ENCODE measurements around the gene LYPD6B. TPM values are rescaled to one million over a fixed set of nuclear protein-coding genes. Genes with fewer than 3 reads are reported as not detected.

LYPD6B gene
- polyA plus RNA-seq, 3 donors from 2014 or later, result not detected

DNA sequence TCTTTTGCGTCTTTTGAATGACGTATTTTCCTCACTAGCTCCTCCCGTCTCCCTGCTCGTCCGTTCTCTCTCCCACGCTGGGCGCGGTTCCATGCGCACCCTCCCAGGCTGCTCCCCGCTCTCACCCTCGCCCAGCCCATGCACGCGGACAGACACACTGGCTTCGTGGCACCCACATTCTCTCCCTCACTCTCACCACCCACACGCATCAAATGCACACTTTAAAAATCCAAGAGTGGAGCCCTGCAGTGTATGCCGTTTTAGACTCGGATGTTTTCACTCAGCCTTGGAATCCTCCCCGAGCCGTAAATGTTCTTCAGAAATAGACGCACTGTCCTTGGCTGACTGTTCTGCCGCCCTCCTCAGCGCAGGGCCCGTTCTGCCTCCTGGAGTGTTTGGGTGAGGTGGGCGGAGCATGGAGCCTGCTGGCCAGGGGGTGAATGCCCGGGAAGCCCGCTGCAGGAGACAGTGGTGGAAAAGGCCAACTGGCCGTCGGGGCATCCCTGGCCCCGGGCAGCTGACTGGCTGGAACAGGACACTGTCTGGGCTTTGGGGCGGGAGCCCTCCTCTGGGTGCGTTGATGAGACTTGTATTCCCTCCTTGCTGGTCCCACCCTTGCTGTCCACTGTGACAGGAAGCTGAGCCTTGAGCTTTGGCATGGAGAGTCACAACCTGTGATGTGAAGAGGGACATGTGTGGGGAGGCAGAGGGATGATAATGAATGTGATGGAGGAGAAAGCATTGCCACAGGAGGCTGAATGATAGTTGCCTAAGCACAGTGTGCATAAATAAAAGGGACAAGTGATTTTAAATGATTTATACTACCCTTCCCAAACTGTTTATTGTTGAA is 35.4 kb upstream of the LYPD6B start:
- no peaks in the 10 kb centered on the region for H3K36me3 Mint-ChIP-seq
- H3K27me3 Mint-ChIP-seq (ENCODE audit: low read depth in 3 of 3), result peaks cover 0 to 6% (median 3%) of the 10 kb centered on the region in 3 donors
- H3K4me3 Mint-ChIP-seq, result no peak overlapping the region
- no peak for DNase-seq
- no peaks in the 10 kb centered on the region for H3K9me3 Mint-ChIP-seq
- no peak overlapping the region for H3K27ac Mint-ChIP-seq
- no peaks in the 10 kb centered on the region for H3K4me1 Mint-ChIP-seq

DNA sequence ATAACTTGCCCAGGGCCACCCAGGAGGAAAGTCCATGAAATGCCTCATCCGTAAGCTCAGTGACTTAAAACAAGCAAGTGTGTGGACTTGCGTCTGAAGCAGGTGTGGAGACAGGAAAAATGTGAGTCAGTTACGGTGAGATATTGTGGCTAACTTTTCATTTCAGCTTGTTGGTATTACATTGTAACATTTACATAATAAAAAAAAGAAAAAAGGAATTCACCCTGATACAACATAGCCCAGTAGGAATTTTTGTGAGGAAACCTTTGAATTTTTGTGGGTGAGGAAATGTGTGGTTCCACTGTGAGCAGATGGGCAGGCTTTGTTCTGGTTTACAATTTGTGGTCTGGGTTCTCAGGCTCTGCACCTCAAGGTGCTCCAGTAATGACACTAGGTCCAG is 33.7 kb upstream of the LYPD6B start:
- Mint-ChIP-seq H3K27ac (no peak overlapping the region), H3K4me3 (no peak overlapping the region), H3K27me3 (ENCODE audit: low read depth in 3 of 3) (peaks cover 0 to 6% (median 3%) of the 10 kb centered on the region in 3 donors), H3K9me3 (no peaks in the 10 kb centered on the region), H3K36me3 (peaks cover 0 to 3% (median 0%) of the 10 kb centered on the region in 3 donors), H3K4me1 (no peaks in the 10 kb centered on the region)
- DNase-seq, result no peak

DNA sequence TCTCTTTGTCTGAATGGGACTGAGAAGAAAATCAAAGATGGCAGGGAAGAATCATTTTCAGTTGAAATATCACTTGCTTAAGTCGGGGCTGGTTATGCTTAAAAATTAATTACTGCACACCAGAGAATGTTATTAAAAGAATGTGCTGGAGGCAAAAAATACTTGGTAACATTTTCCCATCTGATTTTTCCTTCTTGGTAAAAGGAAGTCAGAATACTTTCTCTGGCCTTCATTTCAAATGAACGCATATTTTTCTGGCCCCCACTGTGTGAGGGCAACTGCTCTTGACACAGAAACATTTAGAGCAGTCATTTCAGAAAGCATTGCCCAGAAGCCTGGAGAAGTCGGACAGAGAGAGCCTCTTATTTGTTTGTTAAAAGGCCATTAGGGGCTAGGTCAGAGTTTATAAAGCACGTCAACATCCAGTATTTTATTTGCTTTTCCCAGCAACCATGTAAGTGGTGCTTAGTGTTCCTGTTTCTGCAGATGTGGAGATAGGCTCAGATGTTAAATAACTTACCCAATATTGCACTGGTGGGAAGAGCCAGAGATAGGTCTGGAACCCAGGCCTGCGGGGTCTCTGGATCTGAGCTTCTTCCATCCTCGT is 32.9 kb upstream of the LYPD6B start:
- peaks cover 0 to 3% (median 0%) of the 10 kb centered on the region in 3 donors for H3K36me3 Mint-ChIP-seq
- H3K4me1 Mint-ChIP-seq, result no peaks in the 10 kb centered on the region
- no peak overlapping the region for H3K27ac Mint-ChIP-seq
- no peak overlapping the region for H3K4me3 Mint-ChIP-seq
- DNase-seq, result no peak
- H3K9me3 Mint-ChIP-seq, result no peaks in the 10 kb centered on the region
- peaks cover 0 to 6% (median 3%) of the 10 kb centered on the region in 3 donors for H3K27me3 Mint-ChIP-seq (ENCODE audit: low read depth in 3 of 3)

DNA sequence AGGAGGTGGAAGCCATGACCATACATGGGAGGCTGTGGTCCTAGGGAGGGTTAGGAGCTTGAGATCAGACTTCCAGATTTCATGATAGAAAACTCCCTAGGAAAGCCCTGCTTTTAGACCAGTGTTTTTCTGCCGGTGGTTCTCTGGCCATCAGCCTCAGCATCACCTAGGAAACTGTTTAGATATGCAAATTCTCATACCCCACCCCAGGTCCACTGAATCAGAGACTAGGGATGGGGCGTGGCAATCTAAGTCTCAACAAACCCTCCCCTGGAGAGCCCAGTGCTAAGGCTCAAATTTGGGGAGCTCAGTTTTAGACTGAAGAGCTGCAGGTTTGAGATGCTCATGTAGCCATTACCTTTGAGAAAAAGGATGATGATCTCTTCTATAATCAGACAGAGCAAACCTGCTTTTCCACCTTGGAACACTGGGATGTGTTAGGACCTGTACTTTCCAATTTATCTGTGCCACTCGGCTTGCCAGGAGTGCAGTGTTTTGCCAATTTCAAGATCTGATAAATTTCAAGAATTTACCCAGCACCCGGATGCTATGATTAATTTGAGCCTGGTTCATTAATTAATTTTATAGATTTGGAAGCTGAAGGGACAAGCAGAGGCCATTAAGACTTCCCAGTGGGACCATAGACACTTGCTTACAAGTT is 31.5 kb upstream of the LYPD6B start:
- Mint-ChIP-seq H3K9me3 (no peaks in the 10 kb centered on the region), H3K4me1 (no peaks in the 10 kb centered on the region), H3K36me3 (peaks cover 0 to 3% (median 0%) of the 10 kb centered on the region in 3 donors), H3K4me3 (no peak overlapping the region), H3K27ac (no peak overlapping the region), H3K27me3 (ENCODE audit: low read depth in 3 of 3) (peaks cover 0 to 3% (median 3%) of the 10 kb centered on the region in 3 donors)
- no peak for DNase-seq

DNA sequence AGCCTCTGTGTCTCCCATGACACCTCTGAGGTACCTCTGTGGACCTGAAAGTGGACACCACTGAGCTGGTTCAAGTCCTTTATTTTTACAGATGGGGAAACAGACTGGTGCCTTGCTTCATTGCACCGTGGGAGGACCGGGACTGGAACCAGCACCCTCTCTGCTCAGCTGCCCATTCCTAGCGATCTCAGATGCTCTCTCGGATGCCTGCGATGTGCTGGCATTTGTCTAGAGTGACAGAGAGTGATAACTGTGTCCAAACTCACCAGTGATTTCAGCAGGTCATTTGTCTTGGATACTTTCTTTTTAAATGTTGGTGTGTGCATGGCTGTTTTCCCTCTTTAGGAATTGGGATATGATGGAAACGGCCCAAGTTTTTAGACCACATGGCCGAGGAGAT is 30.1 kb upstream of the LYPD6B start:
- Mint-ChIP-seq H3K4me1 (no peaks in the 10 kb centered on the region), H3K36me3 (peaks cover 0 to 3% (median 0%) of the 10 kb centered on the region in 3 donors), H3K4me3 (no peak overlapping the region)

DNA sequence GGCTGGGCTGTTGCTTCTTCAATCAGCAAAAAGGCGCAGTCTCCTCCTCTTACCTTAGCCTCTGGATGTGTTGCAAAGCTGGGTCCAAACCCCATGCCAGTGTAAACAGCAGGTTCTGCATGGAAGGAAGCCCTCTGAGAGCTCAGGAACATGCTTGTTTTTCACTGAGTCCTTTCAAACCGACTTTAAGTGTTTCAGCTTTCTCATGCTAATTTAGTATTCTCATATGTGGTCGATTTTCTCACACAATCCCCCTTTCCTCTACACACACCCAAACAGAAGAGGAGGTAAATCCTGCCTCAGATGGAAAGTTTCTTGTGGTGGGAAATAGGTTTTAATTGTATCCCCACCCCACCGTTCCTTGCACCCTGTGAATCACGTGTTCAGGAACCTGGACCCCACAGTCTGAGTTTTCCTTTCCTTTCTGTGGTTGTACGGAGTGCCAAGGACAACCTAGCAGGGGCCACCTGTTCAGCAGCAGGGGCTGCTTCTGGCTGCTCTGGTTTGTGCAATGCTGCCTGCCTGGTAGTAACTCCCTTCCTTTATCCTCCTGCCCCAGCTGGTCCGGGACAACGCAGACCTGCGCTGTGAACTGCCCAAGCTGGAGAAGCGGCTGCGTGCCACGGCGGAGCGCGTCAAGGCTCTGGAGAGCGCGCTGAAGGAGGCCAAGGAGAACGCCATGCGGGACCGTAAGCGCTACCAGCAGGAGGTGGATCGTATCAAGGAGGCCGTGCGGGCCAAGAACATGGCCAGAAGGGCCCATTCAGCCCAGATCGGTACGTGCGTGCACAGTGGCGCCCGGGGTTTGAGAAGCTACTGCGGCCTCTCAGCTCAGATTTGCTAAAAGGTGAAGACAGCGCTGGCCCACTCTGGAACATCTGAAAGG is 28.7 kb upstream of the LYPD6B start:
- Mint-ChIP-seq H3K27ac (no peak overlapping the region), H3K4me3 (no peak overlapping the region), H3K4me1 (no peaks in the 10 kb centered on the region), H3K36me3 (peaks cover 0 to 3% (median 0%) of the 10 kb centered on the region in 3 donors), H3K27me3 (ENCODE audit: low read depth in 3 of 3) (peaks cover 0 to 1% (median 0%) of the 10 kb centered on the region in 3 donors), H3K9me3 (no peaks in the 10 kb centered on the region)
- DNase-seq, result no peak

More for the DNA sequence above, 30.1 kb upstream of the LYPD6B start:
- Mint-ChIP-seq H3K27ac (no peak overlapping the region), H3K9me3 (no peaks in the 10 kb centered on the region), H3K27me3 (ENCODE audit: low read depth in 3 of 3) (peaks cover 0 to 1% (median 0%) of the 10 kb centered on the region in 3 donors)
- DNase-seq, result no peak

DNA sequence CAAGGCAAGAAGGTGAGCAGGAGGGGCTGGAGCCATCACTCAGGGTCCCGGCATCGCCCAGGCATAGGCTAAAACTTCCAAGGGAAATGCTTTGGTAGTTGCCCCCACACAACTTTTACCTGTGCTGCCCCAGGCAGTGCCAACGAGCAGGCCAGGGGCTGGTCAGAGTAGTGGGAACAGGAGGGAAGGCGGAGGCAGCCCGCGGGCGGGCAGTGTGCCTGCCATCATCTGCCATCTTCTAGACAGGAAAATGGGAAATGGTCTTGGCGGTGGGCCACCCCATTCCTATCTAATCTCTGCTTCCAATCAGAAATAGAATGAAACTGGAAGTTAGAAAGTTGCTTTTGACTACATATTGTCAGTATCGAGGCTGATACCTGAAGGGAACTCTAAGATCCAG is 26.0 kb upstream of the LYPD6B start:
- no peaks in the 10 kb centered on the region for H3K9me3 Mint-ChIP-seq
- no peak for DNase-seq
- H3K4me1 Mint-ChIP-seq, result no peaks in the 10 kb centered on the region
- peaks cover 0 to 3% (median 0%) of the 10 kb centered on the region in 3 donors for H3K36me3 Mint-ChIP-seq
- H3K27me3 Mint-ChIP-seq (ENCODE audit: low read depth in 3 of 3), result peaks cover 0 to 4% (median 0%) of the 10 kb centered on the region in 3 donors
- H3K4me3 Mint-ChIP-seq, result no peak overlapping the region
- no peak overlapping the region for H3K27ac Mint-ChIP-seq

DNA sequence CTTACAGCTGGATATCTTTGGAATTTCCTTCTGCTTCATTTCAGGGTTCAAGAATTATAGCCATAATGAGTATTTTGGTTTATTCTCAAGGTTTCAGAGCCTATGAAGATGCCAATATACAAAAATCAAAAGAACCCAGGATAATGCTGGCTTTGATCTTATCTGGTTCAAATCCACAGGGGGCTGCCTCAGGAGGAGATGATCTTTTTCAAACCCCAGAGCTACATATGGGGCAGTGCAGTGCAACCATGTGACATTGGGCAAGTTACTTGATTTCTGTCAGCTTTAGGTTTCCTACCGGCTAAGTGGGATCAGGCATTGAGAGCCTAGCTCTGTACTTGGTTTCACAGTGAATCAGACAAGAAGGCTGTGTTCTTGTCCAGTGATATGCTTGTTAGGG is 23.0 kb upstream of the LYPD6B start:
- Mint-ChIP-seq H3K4me1 (no peaks in the 10 kb centered on the region), H3K27me3 (ENCODE audit: low read depth in 3 of 3) (peaks cover 0 to 4% (median 0%) of the 10 kb centered on the region in 3 donors), H3K9me3 (no peaks in the 10 kb centered on the region), H3K36me3 (no peaks in the 10 kb centered on the region), H3K4me3 (no peak overlapping the region), H3K27ac (no peak overlapping the region)
- DNase-seq, result no peak

DNA sequence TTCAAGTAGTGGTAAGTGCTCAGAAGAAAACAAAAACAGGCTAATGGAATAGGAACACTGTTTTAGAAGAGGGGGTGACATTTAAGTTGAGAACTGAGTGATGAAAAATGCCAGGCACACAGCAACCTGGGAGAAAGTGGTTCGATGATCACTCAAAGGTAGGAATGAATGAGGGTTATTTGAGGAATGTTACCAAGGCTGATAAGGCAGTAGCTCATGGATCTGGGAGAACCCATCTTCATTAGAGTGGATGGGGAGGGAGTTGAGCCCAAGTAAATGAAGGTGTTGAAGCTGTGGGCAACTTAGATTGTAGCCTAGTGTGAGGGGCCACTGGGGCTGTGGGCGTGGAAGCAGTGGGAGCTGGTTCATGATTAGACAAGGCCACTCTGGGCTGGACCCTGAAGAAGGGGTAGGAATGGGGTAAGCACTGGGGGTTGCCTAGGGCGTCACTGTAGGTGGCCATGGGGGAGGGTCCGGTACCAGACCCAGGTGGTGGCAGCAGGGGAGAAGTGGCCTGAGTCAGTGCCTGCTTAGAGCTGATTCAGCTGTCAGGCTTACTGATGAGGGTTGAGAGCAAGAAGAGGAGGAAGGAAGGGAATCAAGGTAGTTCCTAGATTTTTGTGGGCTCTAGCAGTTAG is 22.5 kb upstream of the LYPD6B start:
- peaks cover 0 to 4% (median 0%) of the 10 kb centered on the region in 3 donors for H3K27me3 Mint-ChIP-seq (ENCODE audit: low read depth in 3 of 3)
- DNase-seq, result no peak
- no peaks in the 10 kb centered on the region for H3K36me3 Mint-ChIP-seq
- no peak overlapping the region for H3K27ac Mint-ChIP-seq
- no peaks in the 10 kb centered on the region for H3K4me1 Mint-ChIP-seq
- H3K4me3 Mint-ChIP-seq, result no peak overlapping the region
- H3K9me3 Mint-ChIP-seq, result no peaks in the 10 kb centered on the region

DNA sequence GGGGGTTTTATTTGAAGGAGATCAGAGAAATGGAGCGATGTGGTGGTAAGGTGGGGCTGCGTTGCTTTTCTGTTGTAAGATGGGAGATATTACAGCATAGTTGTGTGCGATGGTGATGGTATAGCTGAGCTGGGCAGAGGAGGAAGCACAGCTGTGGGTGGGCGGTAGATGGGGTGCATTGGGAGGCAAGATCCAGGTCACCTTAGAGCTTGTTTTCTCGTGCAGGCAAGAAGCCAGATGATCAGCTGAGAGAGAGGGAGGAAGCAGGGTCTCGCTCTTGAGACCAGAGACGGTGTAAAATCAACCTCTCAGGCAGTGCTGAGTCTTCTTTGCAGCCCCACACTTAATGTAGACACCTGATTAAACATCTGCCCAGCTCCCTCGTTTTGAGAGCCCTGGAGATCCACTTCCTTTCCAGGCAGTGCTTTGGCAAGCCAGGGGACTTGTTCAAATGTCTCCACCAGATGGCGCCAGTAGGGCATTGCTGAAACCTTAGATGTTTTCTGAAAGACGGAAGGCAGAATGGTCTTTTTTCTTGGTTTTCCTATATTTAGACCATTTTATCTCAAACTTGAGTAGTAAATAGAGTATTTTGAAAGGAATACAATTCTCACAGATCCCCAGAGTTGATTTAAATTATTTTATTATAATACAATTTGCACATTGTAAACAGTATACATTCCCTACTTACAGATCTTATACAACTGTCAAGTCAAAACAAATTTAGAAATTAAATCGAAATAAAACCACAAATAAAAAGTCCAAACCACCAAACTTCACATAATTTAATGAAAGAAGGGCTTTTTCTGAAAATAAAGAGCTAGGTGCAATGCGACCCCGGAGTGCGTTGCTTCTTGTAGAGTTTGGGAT is 21.1 kb upstream of the LYPD6B start:
- no peak overlapping the region for H3K27ac Mint-ChIP-seq
- H3K27me3 Mint-ChIP-seq (ENCODE audit: low read depth in 3 of 3), result peaks cover 0 to 4% (median 0%) of the 10 kb centered on the region in 3 donors
- H3K9me3 Mint-ChIP-seq, result no peaks in the 10 kb centered on the region
- no peaks in the 10 kb centered on the region for H3K36me3 Mint-ChIP-seq
- no peak overlapping the region for H3K4me3 Mint-ChIP-seq
- DNase-seq, result peak; percentile 35 to 53 (median 47)
- H3K4me1 Mint-ChIP-seq, result no peaks in the 10 kb centered on the region

DNA sequence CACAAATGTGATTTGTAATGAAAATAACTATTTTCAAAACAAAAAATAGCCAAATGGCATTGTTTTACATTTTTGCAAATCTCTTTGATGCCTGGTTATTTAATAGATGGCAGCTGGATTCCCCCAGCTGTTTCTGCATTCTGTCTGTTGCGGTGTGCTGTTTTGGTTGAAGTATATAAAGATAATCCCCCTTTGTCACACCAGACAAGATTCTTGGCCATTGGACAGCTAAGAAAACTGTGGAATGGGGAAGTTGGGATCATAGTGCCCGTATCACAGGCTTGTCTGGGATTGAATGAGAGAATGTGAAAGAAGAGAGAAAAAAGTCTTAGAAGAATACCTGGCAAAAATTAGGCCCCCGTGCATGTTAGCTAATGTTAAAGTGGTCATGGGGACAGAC is 19.5 kb upstream of the LYPD6B start:
- DNase-seq, result no peak
- H3K36me3 Mint-ChIP-seq, result no peaks in the 10 kb centered on the region
- H3K9me3 Mint-ChIP-seq, result no peaks in the 10 kb centered on the region
- H3K27me3 Mint-ChIP-seq (ENCODE audit: low read depth in 3 of 3), result peaks cover 0 to 4% (median 0%) of the 10 kb centered on the region in 3 donors
- no peak overlapping the region for H3K27ac Mint-ChIP-seq
- no peaks in the 10 kb centered on the region for H3K4me1 Mint-ChIP-seq
- no peak overlapping the region for H3K4me3 Mint-ChIP-seq

DNA sequence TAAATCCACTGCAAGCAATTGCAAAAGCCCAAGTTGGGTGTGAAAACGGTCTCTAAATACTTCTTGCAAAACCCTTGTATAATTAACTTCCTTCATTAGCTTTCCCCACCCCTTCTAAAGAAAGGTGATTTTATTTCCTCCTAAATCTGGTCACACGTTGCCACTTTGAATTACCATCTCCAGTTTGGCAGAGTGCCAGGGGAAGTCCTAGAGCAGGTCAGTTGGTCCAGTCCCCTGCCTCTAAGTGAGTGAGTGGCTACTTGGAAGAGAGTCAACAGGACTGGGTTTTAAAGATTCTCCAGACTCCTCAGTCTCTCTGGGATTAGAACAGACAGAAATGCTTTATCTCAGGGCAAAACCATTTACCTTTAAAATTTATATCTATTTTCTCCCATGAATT is 18.7 kb upstream of the LYPD6B start:
- Mint-ChIP-seq H3K4me1 (no peaks in the 10 kb centered on the region), H3K9me3 (no peaks in the 10 kb centered on the region), H3K27ac (no peak overlapping the region), H3K4me3 (no peak overlapping the region), H3K27me3 (ENCODE audit: low read depth in 3 of 3) (peaks cover 0 to 4% (median 0%) of the 10 kb centered on the region in 3 donors), H3K36me3 (no peaks in the 10 kb centered on the region)
- DNase-seq, result no peak
